HepG2 (cell line): Measurements from ENCODE around the gene QSOX1.

Source experiments
- MYC ChIP-seq: sonication (generic); formaldehyde crosslinking; IDR thresholded peaks from 2 replicates; pipeline ENCODE4 v1.9.0; 2021; ENCODE audit warnings: missing genetic modification reagents, borderline replicate concordance
- NFAT5 ChIP-seq: sonication (generic); formaldehyde crosslinking; IDR thresholded peaks from 2 replicates; pipeline ENCODE4 v1.4.0; 2020; ENCODE audit warnings: missing genetic modification reagents
- RAD21 ChIP-seq: fragments of 450-650 bp; formaldehyde crosslinking; IDR thresholded peaks from 2 replicates; pipeline ENCODE4 v1.5.0; 2020; ENCODE audit warnings: mild to moderate bottlenecking
- SKIL ChIP-seq: sonication (generic); formaldehyde crosslinking; IDR thresholded peaks from 2 replicates; pipeline ENCODE4 v1.8.0; 2022; ENCODE audit warnings: missing genetic modification reagents, mild to moderate bottlenecking, moderate library complexity, borderline replicate concordance
- ZKSCAN1 ChIP-seq: fragments of 150-350 bp; IDR thresholded peaks from 2 replicates; pipeline ENCODE4 v1.6.1; 2014; ENCODE audit warnings: low read length
- ZNF225 ChIP-seq: sonication (generic); formaldehyde crosslinking; IDR thresholded peaks from 2 replicates; pipeline ENCODE4 v1.4.0; 2020; ENCODE audit warnings: mild to moderate bottlenecking, missing genetic modification reagents
- ZNF263 ChIP-seq: sonication (generic); formaldehyde crosslinking; IDR thresholded peaks from 2 replicates; pipeline ENCODE4 v1.4.0; 2020; ENCODE audit warnings: missing genetic modification reagents
- ZNF792 ChIP-seq: IDR thresholded peaks from 2 replicates; pipeline ENCODE4 v1.6.1; 2016

GRCh38 chr1:180225403-180225802 lies 70.7 kb downstream of the QSOX1 start:
- TF ChIP-seq NFAT5 (CRISPR knock-in tag), result no peak
- no peak for TF ChIP-seq ZNF792 (CRISPR knock-in tag)
- no peak for TF ChIP-seq MYC (CRISPR knock-in tag)
- TF ChIP-seq ZKSCAN1, result no peak
- TF ChIP-seq ZNF263 (CRISPR knock-in tag), result no peak
- no peak for TF ChIP-seq ZNF225 (CRISPR knock-in tag)
- no peak for TF ChIP-seq RAD21 (CRISPR knock-in tag)
- no peak for TF ChIP-seq SKIL (CRISPR knock-in tag)
